GM23338 (cell line): ENCODE measurements around the gene DENND4A. TPM values are rescaled to one million over a fixed set of nuclear protein-coding genes. Genes with fewer than 3 reads are reported as not detected.

Source experiments
- ATAC-seq: fragments of 200-7000 bp; cut with Tn5 transposase; 3 replicates; pipeline ENCODE4 v1.9.1; 2020
- DNase-seq: peaks from one replicate; pipeline ENCODE4 v3.0.0-alpha.2; 2015; ENCODE audit warnings: low spot score
- H2AFZ ChIP-seq: fragments of 200-600 bp; sonication (generic); 2 replicates; pipeline ENCODE4 v1.8.0; 2016; ENCODE audit warnings: antibody characterized with exemption, mild to moderate bottlenecking, moderate library complexity
- H3F3A ChIP-seq: fragments of 200-600 bp; sonication (generic); replicated peaks from 2 replicates; pipeline ENCODE4 v1.8.0; 2017; ENCODE audit warnings: antibody characterized with exemption, mixed run types, low read depth
- H3K27ac ChIP-seq: fragments of 200-600 bp; sonication (generic); 2 replicates; pipeline ENCODE4 v1.6.1; 2016; ENCODE audit warnings: low read depth
- H3K27me3 ChIP-seq: fragments of 200-600 bp; sonication (generic); 2 replicates; pipeline ENCODE4 v1.8.0; 2016; ENCODE audit warnings: mild to moderate bottlenecking, mixed run types, moderate library complexity; ENCODE audit not compliant: insufficient read depth
- H3K36me3 ChIP-seq: fragments of 200-600 bp; sonication (generic); 2 replicates; pipeline ENCODE4 v1.8.0; 2016; ENCODE audit warnings: mild to moderate bottlenecking; ENCODE audit not compliant: insufficient read depth
- H3K4me1 ChIP-seq: fragments of 200-600 bp; sonication (generic); 2 replicates; pipeline ENCODE4 v1.8.0; 2016; ENCODE audit warnings: mild to moderate bottlenecking, moderate library complexity; ENCODE audit not compliant: insufficient read depth
- H3K4me2 ChIP-seq: fragments of 200-600 bp; sonication (generic); 2 replicates; pipeline ENCODE4 v1.7.1; 2017; ENCODE audit warnings: mixed run types
- H3K4me3 ChIP-seq: fragments of 200-600 bp; sonication (generic); 2 replicates; pipeline ENCODE4 v1.6.1; 2016; ENCODE audit warnings: mixed run types
- H3K79me2 ChIP-seq: fragments of 200-600 bp; sonication (generic); replicated peaks from 2 replicates; pipeline ENCODE4 v1.8.0; 2017; ENCODE audit warnings: mild to moderate bottlenecking; ENCODE audit not compliant: insufficient read depth
- H3K9me2 ChIP-seq: fragments of 200-600 bp; sonication (generic); 2 replicates; pipeline ENCODE4 v1.8.0; 2017; ENCODE audit not compliant: insufficient read depth
- H4K20me1 ChIP-seq: fragments of 200-600 bp; sonication (generic); replicated peaks from 2 replicates; pipeline ENCODE4 v1.8.0; 2017; ENCODE audit warnings: mild to moderate bottlenecking; ENCODE audit not compliant: insufficient read depth
- H3K27ac Mint-ChIP-seq: 2 replicates; pipeline ENCODE4 v1.8.0; 2020; ENCODE audit warnings: inconsistent platforms, mild to moderate bottlenecking, moderate library complexity, mixed read lengths
- H3K27me3 Mint-ChIP-seq: 3 replicates; pipeline ENCODE4 v1.8.0; 2022; ENCODE audit warnings: low read depth, mild to moderate bottlenecking, moderate library complexity, mixed read lengths, inconsistent platforms; ENCODE audit not compliant: insufficient read depth, poor library complexity
- H3K36me3 Mint-ChIP-seq: 3 replicates; pipeline ENCODE4 v1.8.0; 2021; ENCODE audit warnings: low read depth, mild to moderate bottlenecking, inconsistent platforms, moderate library complexity, mixed read lengths
- H3K4me1 Mint-ChIP-seq: 3 replicates; pipeline ENCODE4 v1.8.0; 2020; ENCODE audit warnings: mild to moderate bottlenecking, inconsistent platforms, mixed read lengths
- H3K4me3 Mint-ChIP-seq: 3 replicates; pipeline ENCODE4 v1.8.0; 2021; ENCODE audit warnings: moderate library complexity, mild to moderate bottlenecking, inconsistent platforms, mixed read lengths
- H3K9me3 Mint-ChIP-seq: 3 replicates; pipeline ENCODE4 v1.8.0; 2020; ENCODE audit warnings: moderate library complexity, mild to moderate bottlenecking, inconsistent platforms, mixed read lengths
- CREB1 ChIP-seq: fragments of 250-450 bp; sonication (Bioruptor Pico); IDR thresholded peaks from 2 replicates; pipeline ENCODE4 v1.5.0; 2020; ENCODE audit warnings: low read depth, mild to moderate bottlenecking, moderate library complexity
- CTCF ChIP-seq, 2 experiments: fragments of 200-600 bp in 1 of 2; sonication (generic) in 1 of 2; conservative IDR thresholded peaks; 2 replicates each; pipeline versions ENCODE4 v1.5.1 to v1.6.1; 2016 to 2017; ENCODE audit warnings: antibody characterized with exemption in 2 of 2, low read depth in 2 of 2, mild to moderate bottlenecking in 2 of 2, moderate library complexity in 1 of 2
- ETS1 ChIP-seq: IDR thresholded peaks from 2 replicates; pipeline ENCODE4 v1.6.1; 2016; ENCODE audit warnings: antibody characterized with exemption
- EZH2 ChIP-seq: fragments of 200-600 bp; sonication (generic); IDR thresholded peaks from one replicate; pipeline ENCODE4 v1.8.0; 2017; ENCODE audit warnings: antibody characterized with exemption, mild to moderate bottlenecking, low read depth; ENCODE audit not compliant: unreplicated experiment
- EZH2phosphoT487 ChIP-seq: fragments of 200-600 bp; sonication (generic); IDR thresholded peaks from one replicate; pipeline ENCODE4 v1.8.1; 2018; ENCODE audit warnings: antibody characterized with exemption; ENCODE audit not compliant: unreplicated experiment
- JUNB ChIP-seq: IDR thresholded peaks from one replicate; pipeline ENCODE4 v1.6.1; 2016; ENCODE audit warnings: antibody characterized with exemption; ENCODE audit not compliant: unreplicated experiment
- NANOG ChIP-seq: IDR thresholded peaks from 2 replicates; pipeline ENCODE4 v1.6.1; 2016; ENCODE audit warnings: antibody characterized with exemption, borderline replicate concordance
- POLR2AphosphoS5 ChIP-seq: IDR thresholded peaks from 2 replicates; pipeline ENCODE4 v1.6.1; 2016; ENCODE audit warnings: antibody characterized with exemption, low read depth
- REST ChIP-seq: IDR thresholded peaks from one replicate; pipeline ENCODE4 v1.6.1; 2018; ENCODE audit warnings: antibody characterized with exemption; ENCODE audit not compliant: unreplicated experiment
- STAT1 ChIP-seq: IDR thresholded peaks from one replicate; pipeline ENCODE4 v1.6.1; 2016; ENCODE audit warnings: antibody characterized with exemption; ENCODE audit not compliant: unreplicated experiment
- ZNF114 ChIP-seq: fragments of 250-450 bp; sonication (Bioruptor Pico); IDR thresholded peaks from 2 replicates; pipeline ENCODE4 v1.5.0; 2020; ENCODE audit warnings: mild to moderate bottlenecking, moderate library complexity
- ZNF331 ChIP-seq: fragments of 250-450 bp; sonication (Bioruptor Pico); IDR thresholded peaks from 2 replicates; pipeline ENCODE4 v1.5.0; 2020; ENCODE audit warnings: low read depth, mild to moderate bottlenecking, moderate library complexity
- ZNF462 ChIP-seq: fragments of 250-450 bp; sonication (Bioruptor Pico); IDR thresholded peaks from 2 replicates; pipeline ENCODE4 v1.5.0; 2020; ENCODE audit warnings: mild to moderate bottlenecking, moderate library complexity
- polyA plus RNA-seq: library from polyadenylated mRNA; unstranded; fragments of >200 nt; fragmentation: Nextera tagmentation; extraction: Ambion mirVana; gene quantifications from 2 replicates; pipeline ENCODE4 v1.2.1, GENCODE V29; 2016
- total RNA-seq: library from RNA; depleted of rRNA; stranded (reverse); fragments of >200 nt; shearing (Covaris generic); gene quantifications from 2 replicates; pipeline ENCODE4 v1.2.3, GENCODE V29; 2014

Gene DENND4A
- total and polyA plus RNA-seq, 2 experiments from 2014 or later = 3.4 to 9.0 TPM

- Mint-ChIP-seq H3K4me3 (no peak overlapping the region), H3K9me3 (no peaks in the 10 kb centered on the region), H3K27ac (no peak overlapping the region), H3K27me3 (no peaks in the 10 kb centered on the region), H3K36me3 (no peaks in the 10 kb centered on the region), H3K4me1 (peaks cover 7% of the 10 kb centered on the region; the same call in 2 of the 3 replicates)
- DNase-seq (no peak), ATAC-seq (no peak)
- H3K4me2 ChIP-seq = no peak overlapping the region
- no peak overlapping the region for H3K27ac ChIP-seq
- H4K20me1 ChIP-seq = no peaks in the 10 kb centered on the region
- no peaks in the 10 kb centered on the region for H3F3A ChIP-seq
- TF ChIP-seq CTCF (conservative IDR thresholded peaks at IDR 0.05; ENCODE audit: low read depth in 2 of 2) = no peak
- TF ChIP-seq ETS1 = no peak
- TF ChIP-seq POLR2AphosphoS5 = no peak
- no peak for TF ChIP-seq CREB1
- TF ChIP-seq JUNB = no peak
- TF ChIP-seq EZH2 = no peak
- TF ChIP-seq REST = no peak
- TF ChIP-seq STAT1 = no peak
- no peak for TF ChIP-seq EZH2phosphoT487
- no peak for TF ChIP-seq NANOG
- no peak for TF ChIP-seq ZNF331 (CRISPR knock-in tag)
- TF ChIP-seq ZNF462 (CRISPR knock-in tag) = no peak
- TF ChIP-seq ZNF114 (CRISPR knock-in tag) = no peak
- H3K4me3 ChIP-seq = no peak overlapping the region
- peak overlapping the region; percentile 39; the same call in 1 of the 2 replicates for H2AFZ ChIP-seq
- H3K79me2 ChIP-seq = no peaks in the 10 kb centered on the region
- no peaks in the 10 kb centered on the region for H3K9me2 ChIP-seq
- H3K27me3 ChIP-seq = no peaks in the 10 kb centered on the region
- H3K36me3 ChIP-seq = no peaks in the 10 kb centered on the region
- peaks cover 4% of the 10 kb centered on the region; the same call in 1 of the 2 replicates for H3K4me1 ChIP-seq
These were observed 12.3 kb upstream of the DENND4A start for GRCh38 chr15:65804252-65804931.
